Osteocyte (in vitro differentiated cells): Measurements from ENCODE around the gene CERCAM. TPM values are rescaled to one million over a fixed set of nuclear protein-coding genes. Genes with fewer than 3 reads are reported as not detected.

Experiments
- DNase-seq: peaks from one replicate; pipeline ENCODE4 v3.0.0; 2021; ENCODE audit warnings: mixed read lengths; ENCODE audit not compliant: unreplicated experiment; ENCODE audit errors: extremely low spot score
- H3K27ac Mint-ChIP-seq: one replicate; pipeline ENCODE4 v1.8.0; 2021; ENCODE audit warnings: mild to moderate bottlenecking, mixed read lengths; ENCODE audit not compliant: unreplicated experiment
- H3K27me3 Mint-ChIP-seq: one replicate; pipeline ENCODE4 v1.8.0; 2021; ENCODE audit warnings: mixed read lengths; ENCODE audit not compliant: unreplicated experiment
- H3K36me3 Mint-ChIP-seq: one replicate; pipeline ENCODE4 v1.8.0; 2021; ENCODE audit warnings: mixed read lengths; ENCODE audit not compliant: unreplicated experiment
- H3K4me1 Mint-ChIP-seq: one replicate; pipeline ENCODE4 v1.8.0; 2021; ENCODE audit warnings: mixed read lengths; ENCODE audit not compliant: unreplicated experiment
- H3K4me3 Mint-ChIP-seq: one replicate; pipeline ENCODE4 v1.8.0; 2021; ENCODE audit warnings: mild to moderate bottlenecking, moderate library complexity, mixed read lengths; ENCODE audit not compliant: unreplicated experiment
- H3K9me3 Mint-ChIP-seq: one replicate; pipeline ENCODE4 v1.8.0; 2021; ENCODE audit warnings: mixed read lengths; ENCODE audit not compliant: unreplicated experiment
- CTCF ChIP-seq: fragments of 200-600 bp; sonication (generic); IDR thresholded peaks from 2 replicates; pipeline ENCODE4 v1.5.0; 2021; ENCODE audit warnings: antibody characterized with exemption, mild to moderate bottlenecking, moderate library complexity
- total RNA-seq: library from RNA; stranded (reverse); gene quantifications from 2 replicates; pipeline ENCODE4 v1.2.1, GENCODE V29; 2021

The CERCAM gene
- total RNA-seq, 1 donor from 2014 or later = 128 TPM

GRCh38 chr9:128473104-128473503, 52.4 kb downstream of the CERCAM start:
- Mint-ChIP-seq H3K9me3 (no peaks in the 10 kb centered on the region), H3K4me3 (no peak overlapping the region), H3K36me3 (peaks cover 18% of the 10 kb centered on the region), H3K27me3 (no peaks in the 10 kb centered on the region), H3K27ac (no peak overlapping the region), H3K4me1 (peaks cover 3% of the 10 kb centered on the region)
- no peak for TF ChIP-seq CTCF
- DNase-seq = no peak

GRCh38 chr9:128475867-128476266, 55.2 kb downstream of the CERCAM start:
- no peak overlapping the region for H3K27ac Mint-ChIP-seq
- no peak for TF ChIP-seq CTCF
- no peaks in the 10 kb centered on the region for H3K9me3 Mint-ChIP-seq
- no peak overlapping the region for H3K4me3 Mint-ChIP-seq
- H3K4me1 Mint-ChIP-seq = no peaks in the 10 kb centered on the region
- no peaks in the 10 kb centered on the region for H3K27me3 Mint-ChIP-seq
- DNase-seq = no peak
- peaks cover 22% of the 10 kb centered on the region for H3K36me3 Mint-ChIP-seq

- H3K27ac Mint-ChIP-seq = no peak overlapping the region
- no peak overlapping the region for H3K4me3 Mint-ChIP-seq
- H3K27me3 Mint-ChIP-seq = no peaks in the 10 kb centered on the region
- H3K36me3 Mint-ChIP-seq = peaks cover 33% of the 10 kb centered on the region
- H3K9me3 Mint-ChIP-seq = no peaks in the 10 kb centered on the region
- no peak for DNase-seq
- TF ChIP-seq CTCF = no peak
- no peaks in the 10 kb centered on the region for H3K4me1 Mint-ChIP-seq
These were observed 58.6 kb downstream of the CERCAM start for GRCh38 chr9:128479262-128479661.

- TF ChIP-seq CTCF = no peak
- Mint-ChIP-seq H3K27me3 (no peaks in the 10 kb centered on the region), H3K36me3 (peaks cover 38% of the 10 kb centered on the region), H3K4me3 (no peak overlapping the region), H3K27ac (no peak overlapping the region), H3K9me3 (no peaks in the 10 kb centered on the region), H3K4me1 (no peaks in the 10 kb centered on the region)
- DNase-seq = no peak
These were observed 60.9 kb downstream of the CERCAM start for GRCh38 chr9:128481561-128481960.

- H3K36me3 Mint-ChIP-seq = peaks cover 44% of the 10 kb centered on the region
- TF ChIP-seq CTCF = no peak
- no peaks in the 10 kb centered on the region for H3K9me3 Mint-ChIP-seq
- no peak overlapping the region for H3K27ac Mint-ChIP-seq
- H3K4me1 Mint-ChIP-seq = no peaks in the 10 kb centered on the region
- DNase-seq = no peak
- H3K27me3 Mint-ChIP-seq = no peaks in the 10 kb centered on the region
- no peak overlapping the region for H3K4me3 Mint-ChIP-seq
These were observed 61.5 kb downstream of the CERCAM start for GRCh38 chr9:128482186-128482585.
